Measurements from ENCODE around the gene ARPC5. TPM values are rescaled to one million over a fixed set of nuclear protein-coding genes. Genes with fewer than 3 reads are reported as not detected.
A peak's percentile ranks its signal among the peaks of the same experiment; 100 is the strongest.

Gene ARPC5
- total RNA-seq, 4 donors from 2014 or later = 22.7 to 123 (median 74.1) TPM

DNA sequence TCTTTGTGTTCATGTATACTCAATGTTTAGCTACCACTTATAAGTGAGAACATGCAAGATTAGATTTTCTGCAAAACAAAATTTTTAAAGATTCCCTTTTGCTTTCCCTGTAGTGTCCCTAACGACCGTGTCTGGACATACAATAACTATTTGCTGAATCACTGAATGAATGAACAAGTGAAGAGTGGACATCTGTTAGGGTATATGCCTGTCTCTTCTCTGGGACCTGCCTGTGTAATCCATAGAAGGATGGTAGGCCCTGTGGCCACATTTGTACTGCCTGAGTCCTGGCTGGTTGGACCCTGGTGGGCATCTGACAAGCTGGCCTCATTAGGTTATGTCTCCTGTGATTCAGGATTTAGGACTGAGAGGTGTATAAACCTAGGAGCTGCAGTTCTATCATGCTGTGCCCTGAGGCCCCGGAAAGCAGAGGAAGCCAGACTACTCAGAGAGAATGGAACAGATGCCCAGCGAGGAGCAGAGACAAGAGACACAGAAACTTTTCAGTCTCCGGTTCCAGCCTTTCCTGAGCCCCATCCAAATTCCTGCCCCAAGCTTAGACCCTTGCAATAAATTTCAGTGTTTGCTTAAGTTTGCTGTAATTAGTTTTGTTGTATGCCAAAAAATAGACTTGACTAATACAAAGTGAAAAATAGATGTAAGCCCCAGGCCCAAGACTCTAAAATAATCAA is 37.8 kb downstream of the ARPC5 start:
- Histone ChIP-seq H3K9me3 (no peaks in the 10 kb centered on the region), H3K4me1 (peaks cover 4 to 29% (median 6%) of the 10 kb centered on the region in 4 donors), H3K36me3 (no peaks in the 10 kb centered on the region), H3K27ac (peak overlapping the region; percentile 39 to 55 (median 50)), H3K27me3 (no peaks in the 10 kb centered on the region), H3K4me3 (no peak overlapping the region)
- no peak for DNase-seq
- TF ChIP-seq POLR2AphosphoS5 (IDR thresholded peaks at IDR 0.05) (no peak), EP300 (IDR thresholded peaks at IDR 0.05; ENCODE audit: low read depth) (no peak), POLR2A (IDR thresholded peaks at IDR 0.05) (no peak)
- TF ChIP-seq, protein P1, sequence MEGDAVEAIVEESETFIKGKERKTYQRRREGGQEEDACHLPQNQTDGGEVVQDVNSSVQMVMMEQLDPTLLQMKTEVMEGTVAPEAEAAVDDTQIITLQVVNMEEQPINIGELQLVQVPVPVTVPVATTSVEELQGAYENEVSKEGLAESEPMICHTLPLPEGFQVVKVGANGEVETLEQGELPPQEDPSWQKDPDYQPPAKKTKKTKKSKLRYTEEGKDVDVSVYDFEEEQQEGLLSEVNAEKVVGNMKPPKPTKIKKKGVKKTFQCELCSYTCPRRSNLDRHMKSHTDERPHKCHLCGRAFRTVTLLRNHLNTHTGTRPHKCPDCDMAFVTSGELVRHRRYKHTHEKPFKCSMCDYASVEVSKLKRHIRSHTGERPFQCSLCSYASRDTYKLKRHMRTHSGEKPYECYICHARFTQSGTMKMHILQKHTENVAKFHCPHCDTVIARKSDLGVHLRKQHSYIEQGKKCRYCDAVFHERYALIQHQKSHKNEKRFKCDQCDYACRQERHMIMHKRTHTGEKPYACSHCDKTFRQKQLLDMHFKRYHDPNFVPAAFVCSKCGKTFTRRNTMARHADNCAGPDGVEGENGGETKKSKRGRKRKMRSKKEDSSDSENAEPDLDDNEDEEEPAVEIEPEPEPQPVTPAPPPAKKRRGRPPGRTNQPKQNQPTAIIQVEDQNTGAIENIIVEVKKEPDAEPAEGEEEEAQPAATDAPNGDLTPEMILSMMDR (IDR thresholded peaks at IDR 0.05) = no peak
- intact Hi-C loops (cut with DNase I; ENCODE audit: low total_unique reads) (no loop called here), in situ Hi-C loops (cut with MboI; ENCODE audit: low pct_ligation_motif_present in 1 of 4, low pct_unique_long_range_greater_than_20kb in 1 of 4, low sequenced_read_pairs in 3 of 4) (no loop called here)
- WGBS, 2 donors (ENCODE audit: low coverage in 1 of 2) = 68 to 72% methylated on average over 4 to 5 of the region's 5 CpGs

DNA sequence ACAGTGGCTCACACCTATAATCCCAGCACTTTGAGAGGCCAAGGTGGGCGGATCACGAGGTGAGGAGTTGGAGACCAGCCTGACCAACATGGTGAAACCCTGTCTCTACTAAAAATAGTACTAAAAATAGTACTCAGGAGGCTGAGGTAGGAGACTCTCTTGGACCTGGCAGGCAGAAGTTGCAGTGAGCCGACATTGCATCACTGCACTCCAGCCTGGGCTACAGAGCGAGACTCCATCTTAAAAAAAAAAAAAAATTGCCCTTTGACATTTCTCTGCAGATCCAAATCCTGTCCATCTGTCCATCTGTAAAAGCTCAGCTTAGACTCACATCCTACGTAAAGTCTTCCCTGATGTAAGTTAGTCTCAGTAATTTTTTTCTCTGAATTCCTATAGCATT is 39.1 kb downstream of the ARPC5 start:
- TF ChIP-seq, protein P1 (IDR thresholded peaks at IDR 0.05) = no peak
- no peak for TF ChIP-seq POLR2A (IDR thresholded peaks at IDR 0.05)
- no peak for TF ChIP-seq POLR2AphosphoS5 (IDR thresholded peaks at IDR 0.05)
- TF ChIP-seq EP300 (IDR thresholded peaks at IDR 0.05; ENCODE audit: low read depth) = no peak
- intact Hi-C loops (cut with DNase I; ENCODE audit: low total_unique reads) = no loop called here
- no peak overlapping the region for H3K4me3 ChIP-seq
- no peak overlapping the region for H3K27ac ChIP-seq
- no peaks in the 10 kb centered on the region for H3K9me3 ChIP-seq
- no peaks in the 10 kb centered on the region for H3K36me3 ChIP-seq
- WGBS, 2 donors (ENCODE audit: low coverage in 1 of 2) = 86 to 89% methylated on average over 1 to 5 of the region's 5 CpGs
- H3K4me1 ChIP-seq = peaks cover 4 to 23% (median 6%) of the 10 kb centered on the region in 4 donors
- no peaks in the 10 kb centered on the region for H3K27me3 ChIP-seq
- no peak for DNase-seq
- in situ Hi-C loops (cut with MboI; ENCODE audit: low pct_ligation_motif_present in 1 of 4, low pct_unique_long_range_greater_than_20kb in 1 of 4, low sequenced_read_pairs in 3 of 4) = no loop called here

DNA sequence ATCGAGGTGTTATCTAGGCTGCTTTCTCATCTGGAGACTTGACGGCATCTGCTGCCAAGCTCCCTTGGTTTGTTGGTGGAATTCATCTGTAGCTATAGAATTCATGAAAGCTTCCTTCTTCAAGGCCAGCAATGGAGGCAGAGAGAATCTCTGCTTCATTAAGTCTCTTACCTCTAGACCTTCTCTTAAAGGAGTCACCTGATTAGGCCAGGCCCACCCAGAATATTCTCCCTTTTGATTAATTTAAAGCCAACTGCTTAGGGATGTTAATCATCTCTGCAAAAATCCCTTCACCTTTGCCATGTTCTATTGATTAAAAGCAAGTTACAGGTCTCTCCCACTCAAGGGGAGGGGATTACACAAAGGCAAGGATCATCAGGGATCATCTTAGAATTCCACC is 40.0 kb downstream of the ARPC5 start:
- in situ Hi-C loops (cut with MboI; ENCODE audit: low pct_ligation_motif_present in 1 of 4, low pct_unique_long_range_greater_than_20kb in 1 of 4, low sequenced_read_pairs in 3 of 4) (no loop called here), intact Hi-C loops (cut with DNase I; ENCODE audit: low total_unique reads) (no loop called here)
- no peaks in the 10 kb centered on the region for H3K36me3 ChIP-seq
- no peak for DNase-seq
- no peaks in the 10 kb centered on the region for H3K27me3 ChIP-seq
- no peak overlapping the region for H3K27ac ChIP-seq
- 96% methylated on average over 2 of the region's 2 CpGs; no CpG with 5 or more reads in 1 of the 2 donors for WGBS, 2 donors (ENCODE audit: low coverage in 1 of 2)
- H3K4me3 ChIP-seq = no peak overlapping the region
- no peak for TF ChIP-seq POLR2AphosphoS5 (IDR thresholded peaks at IDR 0.05)
- TF ChIP-seq EP300 (IDR thresholded peaks at IDR 0.05; ENCODE audit: low read depth) = no peak
- no peak for TF ChIP-seq POLR2A (IDR thresholded peaks at IDR 0.05)
- TF ChIP-seq, protein P1 (IDR thresholded peaks at IDR 0.05) = no peak
- no peaks in the 10 kb centered on the region for H3K9me3 ChIP-seq
- H3K4me1 ChIP-seq = peaks cover 0 to 25% (median 6%) of the 10 kb centered on the region in 4 donors

DNA sequence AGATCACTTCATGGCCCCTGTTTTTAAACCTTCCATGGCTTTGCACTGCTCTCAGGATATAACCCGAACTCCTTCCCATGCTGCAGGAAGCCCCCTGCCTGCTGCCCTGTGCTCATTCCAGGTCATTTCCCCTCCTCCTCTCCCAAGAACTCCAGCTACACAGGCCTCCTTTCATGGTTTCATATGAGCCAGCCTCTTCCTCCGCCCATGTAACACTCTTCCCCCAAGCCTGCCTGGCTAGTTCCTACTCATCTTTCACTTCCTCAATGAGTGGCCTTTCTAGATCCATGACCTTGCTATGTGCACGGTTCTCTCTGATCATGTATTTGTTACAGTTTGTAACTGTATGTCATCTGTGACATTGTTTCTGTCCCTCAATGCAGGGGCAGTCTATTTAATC is 42.2 kb downstream of the ARPC5 start:
- peaks cover 0 to 32% (median 11%) of the 10 kb centered on the region in 4 donors for H3K4me1 ChIP-seq
- no peak overlapping the region for H3K4me3 ChIP-seq
- H3K9me3 ChIP-seq = no peaks in the 10 kb centered on the region
- TF ChIP-seq POLR2AphosphoS5 (IDR thresholded peaks at IDR 0.05) (no peak), POLR2A (IDR thresholded peaks at IDR 0.05) (no peak)
- TF ChIP-seq, protein P1 (IDR thresholded peaks at IDR 0.05) = no peak
- in situ Hi-C loops (cut with MboI; ENCODE audit: low pct_ligation_motif_present in 1 of 4, low pct_unique_long_range_greater_than_20kb in 1 of 4, low sequenced_read_pairs in 3 of 4) = no loop called here
- no peak overlapping the region for H3K27ac ChIP-seq
- DNase-seq = peak; percentile 20
- no peaks in the 10 kb centered on the region for H3K27me3 ChIP-seq
- 53 to 65% methylated on average over 3 of the region's 3 CpGs for WGBS, 2 donors (ENCODE audit: low coverage in 1 of 2)
- intact Hi-C loops (cut with DNase I; ENCODE audit: low total_unique reads) = no loop called here
- no peaks in the 10 kb centered on the region for H3K36me3 ChIP-seq

All from transverse colon (tissue), 4 donors.